Effector memory CD8-positive, alpha-beta T cell (primary cell): ENCODE results near the gene FXYD3.

ENCODE experiments used
- ATAC-seq: fragments of 150-1000 bp; cut with Tn5 transposase; replicated peaks from 2 replicates; pipeline ENCODE4 v1.10.0; 2021; ENCODE audit warnings: mild to moderate bottlenecking, moderate library complexity
- DNase-seq, 3 experiments: peaks; one replicate each; pipeline ENCODE4 v3.0.0; 2021
- H3K27ac Mint-ChIP-seq, 2 donors: one replicate each; pipeline ENCODE4 v1.8.0; 2022; ENCODE audit warnings: mild to moderate bottlenecking in 2 of 2, mixed read lengths in 2 of 2, moderate library complexity in 2 of 2
- H3K27me3 Mint-ChIP-seq, 2 donors: one replicate each; pipeline ENCODE4 v1.8.0; 2022; ENCODE audit warnings: mixed read lengths in 2 of 2
- H3K36me3 Mint-ChIP-seq: one replicate; pipeline ENCODE4 v1.8.0; 2022; ENCODE audit warnings: mild to moderate bottlenecking, moderate library complexity, mixed read lengths; ENCODE audit not compliant: insufficient read depth
- H3K4me1 Mint-ChIP-seq, 2 donors: one replicate each; pipeline ENCODE4 v1.8.0; 2022; ENCODE audit warnings: low read depth in 2 of 2, mixed read lengths in 2 of 2
- H3K4me3 Mint-ChIP-seq, 2 donors: one replicate each; pipeline ENCODE4 v1.8.0; 2022; ENCODE audit warnings: mild to moderate bottlenecking in 2 of 2, mixed read lengths in 2 of 2, moderate library complexity in 2 of 2
- H3K9me3 Mint-ChIP-seq, 2 donors: one replicate each; pipeline ENCODE4 v1.8.0; 2022; ENCODE audit warnings: mixed read lengths in 2 of 2

FXYD3 gene

GRCh38 chr19:35162471-35163326, 47.1 kb downstream of the FXYD3 start:
- Mint-ChIP-seq H3K27ac (peak overlapping the region; percentile 74 to 80), H3K27me3 (no peaks in the 10 kb centered on the region), H3K4me1 (peaks cover 18 to 27% of the 10 kb centered on the region in 2 donors), H3K4me3 (no peak overlapping the region), H3K9me3 (peaks cover 6 to 11% of the 10 kb centered on the region in 2 donors), H3K36me3 (peaks cover 89% of the 10 kb centered on the region)
- ATAC-seq (no peak), DNase-seq (no peak)

- H3K27ac Mint-ChIP-seq: peak overlapping the region; percentile 24 to 81
- peaks cover 89% of the 10 kb centered on the region for H3K36me3 Mint-ChIP-seq
- ATAC-seq: no peak
- no peak overlapping the region for H3K4me3 Mint-ChIP-seq
- no peak for DNase-seq
- H3K27me3 Mint-ChIP-seq: no peaks in the 10 kb centered on the region
- H3K4me1 Mint-ChIP-seq: peaks cover 15 to 26% of the 10 kb centered on the region in 2 donors
- H3K9me3 Mint-ChIP-seq: peaks cover 6 to 11% of the 10 kb centered on the region in 2 donors
Measured at GRCh38 chr19:35164418-35164817, 48.8 kb downstream of the FXYD3 start.

- Mint-ChIP-seq H3K9me3 (peaks cover 6 to 11% of the 10 kb centered on the region in 2 donors), H3K4me1 (peaks cover 15 to 26% of the 10 kb centered on the region in 2 donors), H3K36me3 (peaks cover 85% of the 10 kb centered on the region), H3K27ac (peak overlapping the region; percentile 18 to 28), H3K27me3 (no peaks in the 10 kb centered on the region), H3K4me3 (no peak overlapping the region)
- DNase-seq (no peak), ATAC-seq (no peak)
Measured at GRCh38 chr19:35165200-35166058, 49.8 kb downstream of the FXYD3 start.

GRCh38 chr19:35166100-35167063, 50.8 kb downstream of the FXYD3 start:
- Mint-ChIP-seq H3K36me3 (peaks cover 81% of the 10 kb centered on the region), H3K27ac (peak overlapping the region in 1 of 2 donors; percentile 90), H3K27me3 (no peaks in the 10 kb centered on the region), H3K9me3 (peaks cover 6 to 11% of the 10 kb centered on the region in 2 donors), H3K4me1 (peaks cover 15 to 25% of the 10 kb centered on the region in 2 donors), H3K4me3 (no peak overlapping the region)
- ATAC-seq (no peak), DNase-seq (no peak)

GRCh38 chr19:35167251-35168119, 51.9 kb downstream of the FXYD3 start:
- H3K4me1 Mint-ChIP-seq: peaks cover 15 to 26% of the 10 kb centered on the region in 2 donors
- H3K27ac Mint-ChIP-seq: peak overlapping the region; percentile 85 to 90
- DNase-seq (no peak), ATAC-seq (peak; percentile 27)
- H3K9me3 Mint-ChIP-seq: peaks cover under 1 to 11% of the 10 kb centered on the region in 2 donors
- H3K36me3 Mint-ChIP-seq: peaks cover 73% of the 10 kb centered on the region
- no peaks in the 10 kb centered on the region for H3K27me3 Mint-ChIP-seq
- no peak overlapping the region for H3K4me3 Mint-ChIP-seq

- peaks cover 65% of the 10 kb centered on the region for H3K36me3 Mint-ChIP-seq
- no peak for ATAC-seq
- no peak for DNase-seq
- H3K4me1 Mint-ChIP-seq: peaks cover 12 to 26% of the 10 kb centered on the region in 2 donors
- H3K27me3 Mint-ChIP-seq: no peaks in the 10 kb centered on the region
- peak overlapping the region; percentile 85 to 90 for H3K27ac Mint-ChIP-seq
- H3K9me3 Mint-ChIP-seq: peaks cover 0 to 11% of the 10 kb centered on the region in 2 donors
- H3K4me3 Mint-ChIP-seq: no peak overlapping the region
Measured at GRCh38 chr19:35168196-35168595, 52.6 kb downstream of the FXYD3 start.

- H3K36me3 Mint-ChIP-seq: peaks cover 53% of the 10 kb centered on the region
- ATAC-seq: no peak
- H3K27ac Mint-ChIP-seq: peak overlapping the region; percentile 85 to 90
Measured at GRCh38 chr19:35169221-35169995, 53.8 kb downstream of the FXYD3 start.

GRCh38 chr19:35170359-35171061, 54.9 kb downstream of the FXYD3 start:
- Mint-ChIP-seq H3K4me3 (no peak overlapping the region), H3K27ac (peak overlapping the region in 1 of 2 donors; percentile 90), H3K4me1 (peaks cover 11 to 30% of the 10 kb centered on the region in 2 donors), H3K27me3 (no peaks in the 10 kb centered on the region), H3K36me3 (peaks cover 45% of the 10 kb centered on the region), H3K9me3 (peaks cover 0 to 10% of the 10 kb centered on the region in 2 donors)
- ATAC-seq (no peak), DNase-seq (no peak)

More at GRCh38 chr19:35169221-35169995, 53.8 kb downstream of the FXYD3 start:
- Mint-ChIP-seq H3K4me1 (peaks cover 11 to 29% of the 10 kb centered on the region in 2 donors), H3K4me3 (no peak overlapping the region), H3K27me3 (no peaks in the 10 kb centered on the region), H3K9me3 (peaks cover 0 to 11% of the 10 kb centered on the region in 2 donors)
- no peak for DNase-seq

- Mint-ChIP-seq H3K27ac (peak overlapping the region in 1 of 2 donors; percentile 85), H3K9me3 (no peaks in the 10 kb centered on the region), H3K36me3 (peaks cover 32% of the 10 kb centered on the region), H3K4me3 (peak overlapping the region in 1 of 2 donors; percentile 50), H3K4me1 (peaks cover 11 to 24% of the 10 kb centered on the region in 2 donors), H3K27me3 (no peaks in the 10 kb centered on the region)
- DNase-seq (no peak), ATAC-seq (peak; percentile 43)
Measured at GRCh38 chr19:35171730-35172129, 56.1 kb downstream of the FXYD3 start.
